NCI-H82 treated with DMSO at 0.1 percent for 48 hours (cell line): ENCODE measurements around the gene PLCB1.

Experiments used
- DNase-seq: peaks from one replicate; lab custom pipeline; 2025; ENCODE audit not compliant: unreplicated experiment; lab: John Stamatoyannopoulos, UW

The PLCB1 gene

DNA sequence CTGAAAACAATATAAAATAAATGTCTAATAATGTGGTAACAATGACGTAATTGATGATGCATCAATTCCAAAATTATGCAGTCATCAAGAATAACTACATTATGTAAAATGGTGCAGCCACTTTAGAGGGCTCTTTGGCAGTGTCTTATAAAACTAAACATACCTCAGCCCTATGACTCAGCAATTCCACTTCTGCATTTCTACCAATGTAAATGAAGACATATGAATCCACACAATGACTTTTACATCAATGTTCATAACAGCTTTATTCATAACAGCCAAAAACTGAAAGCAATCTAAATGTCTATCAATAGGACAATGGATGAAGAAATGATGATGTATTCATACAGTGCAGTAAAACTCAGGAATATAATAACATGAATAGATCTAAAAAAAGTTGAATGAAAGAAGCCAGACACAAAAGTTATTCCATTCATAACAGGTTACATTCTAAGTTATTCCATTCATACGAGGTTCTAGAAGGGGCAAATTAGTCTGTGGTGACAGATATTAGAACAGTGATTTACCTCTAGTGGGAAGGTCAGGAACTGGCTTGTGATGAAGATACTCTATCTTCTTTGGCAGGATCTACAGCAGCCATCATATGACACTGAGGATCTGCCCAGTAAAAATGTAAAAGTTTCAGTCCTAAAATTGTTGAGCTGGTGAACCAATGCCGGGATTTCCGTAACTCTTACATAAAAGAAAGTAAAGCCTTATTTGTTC is 396.1 kb downstream of the PLCB1 start:
- no peak for DNase-seq

DNA sequence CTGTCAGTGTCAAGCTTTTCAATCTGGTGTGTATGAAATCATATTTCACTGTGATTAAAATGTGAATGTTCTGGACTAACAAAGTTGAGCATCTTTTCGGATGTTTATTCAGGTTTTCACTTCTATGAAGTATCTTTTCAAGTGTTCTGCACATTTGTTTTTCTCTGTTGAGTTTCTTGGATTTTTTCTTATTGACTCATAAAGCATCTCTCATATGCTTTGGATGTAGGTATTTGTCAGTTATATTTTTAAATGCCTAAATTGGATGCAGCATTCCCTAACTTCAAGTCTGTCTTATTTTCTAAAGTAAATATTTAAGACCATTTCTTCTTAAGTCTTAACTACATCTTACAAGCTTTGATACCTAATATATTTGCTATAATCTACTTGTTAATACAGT is 398.0 kb downstream of the PLCB1 start:
- no peak for DNase-seq

- DNase-seq = no peak
Observed at GRCh38 chr20:8532169-8532568, 400.1 kb downstream of the PLCB1 start.

DNA sequence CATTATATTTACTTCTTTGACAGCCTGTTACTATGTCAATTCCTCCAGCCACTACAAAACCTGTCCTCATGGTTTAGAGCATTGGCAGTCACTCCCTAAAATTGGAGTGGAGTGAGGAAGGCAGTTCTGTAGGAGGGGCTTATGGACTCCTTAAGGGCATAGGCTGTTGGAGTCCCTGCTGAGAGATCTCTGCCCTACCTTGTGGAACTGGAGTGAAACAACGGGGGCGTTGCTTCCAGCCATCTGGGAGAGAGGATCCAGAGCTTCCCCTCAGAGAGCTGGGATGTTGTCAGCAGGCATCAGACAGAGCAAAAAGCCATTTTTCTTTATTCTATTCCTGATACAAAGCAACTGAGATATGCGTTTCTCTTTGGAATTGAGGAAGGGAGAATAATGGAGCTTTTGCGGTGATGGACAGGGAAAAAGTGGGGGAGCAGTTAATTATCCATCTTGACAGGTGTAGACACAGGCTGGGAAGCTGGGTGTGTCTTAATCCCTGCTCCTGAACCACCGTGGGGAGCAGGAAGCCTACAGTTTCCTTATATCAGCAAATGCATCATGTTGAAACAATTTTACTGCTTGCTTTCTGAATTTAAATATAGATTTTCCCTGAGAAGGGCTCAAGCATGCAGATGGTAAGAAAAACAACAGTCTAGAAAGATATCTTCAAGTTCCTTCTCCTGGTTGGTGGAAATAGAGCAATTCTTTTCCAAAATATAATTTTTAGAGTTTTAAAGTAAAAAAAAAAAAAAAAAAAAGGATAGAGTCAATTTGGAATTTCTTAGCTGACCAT is 402.5 kb downstream of the PLCB1 start:
- no peak for DNase-seq

DNA sequence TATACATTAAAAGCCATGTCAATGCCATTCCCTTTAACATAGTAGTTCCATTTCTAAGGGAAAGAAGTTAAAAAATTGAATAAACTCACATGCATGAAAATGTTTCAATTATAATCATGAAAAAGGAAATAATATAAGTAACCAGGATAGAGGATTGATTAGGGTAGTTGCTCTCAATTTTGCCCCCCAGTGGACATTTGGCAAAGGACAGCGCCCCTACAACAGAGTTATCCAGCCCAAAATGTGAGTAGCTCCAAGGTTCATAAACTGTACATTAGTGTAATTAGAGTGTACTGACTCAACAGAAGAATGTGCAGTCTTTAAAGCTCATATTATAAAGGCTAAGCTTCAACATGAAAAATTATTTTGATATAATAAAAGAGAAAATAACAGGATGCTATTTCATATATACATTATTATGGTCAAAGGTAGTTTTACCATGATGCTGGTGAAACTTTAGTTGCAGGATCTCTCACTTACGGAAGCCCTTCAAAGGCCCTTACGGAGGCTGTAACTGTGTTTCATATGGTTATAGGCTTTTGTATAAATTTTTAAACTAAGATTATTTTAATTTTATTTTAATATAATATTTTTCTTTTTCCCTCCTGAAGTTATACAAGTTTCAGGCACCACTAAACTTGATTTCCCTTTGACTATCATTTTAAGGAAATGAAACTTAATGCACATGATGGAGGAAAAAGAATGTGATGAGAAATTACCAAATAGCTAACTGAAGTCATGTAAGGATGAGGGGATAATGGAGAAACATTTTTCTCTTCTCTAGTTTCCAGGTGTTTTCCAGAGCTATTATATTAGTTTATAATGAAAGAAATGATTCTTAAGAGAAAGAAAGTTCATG is 403.6 kb downstream of the PLCB1 start:
- DNase-seq = no peak

DNA sequence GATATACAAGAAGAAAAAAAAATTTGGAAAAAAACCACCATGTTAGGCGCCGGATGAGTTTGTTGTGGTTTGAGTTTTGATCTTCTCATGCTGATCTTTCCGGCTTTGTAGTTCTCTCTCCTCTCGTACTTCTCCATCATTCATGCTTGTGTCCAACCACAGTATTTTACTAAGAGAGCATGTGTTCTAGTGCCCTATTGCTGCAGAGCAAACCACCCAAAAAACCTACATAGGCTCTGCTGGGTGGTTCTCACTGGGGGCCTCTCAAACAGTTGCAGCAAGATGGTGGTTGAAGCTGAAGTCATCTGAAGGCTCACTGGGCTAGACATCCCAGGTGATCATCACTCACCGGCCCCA is 404.2 kb downstream of the PLCB1 start:
- no peak for DNase-seq

DNA sequence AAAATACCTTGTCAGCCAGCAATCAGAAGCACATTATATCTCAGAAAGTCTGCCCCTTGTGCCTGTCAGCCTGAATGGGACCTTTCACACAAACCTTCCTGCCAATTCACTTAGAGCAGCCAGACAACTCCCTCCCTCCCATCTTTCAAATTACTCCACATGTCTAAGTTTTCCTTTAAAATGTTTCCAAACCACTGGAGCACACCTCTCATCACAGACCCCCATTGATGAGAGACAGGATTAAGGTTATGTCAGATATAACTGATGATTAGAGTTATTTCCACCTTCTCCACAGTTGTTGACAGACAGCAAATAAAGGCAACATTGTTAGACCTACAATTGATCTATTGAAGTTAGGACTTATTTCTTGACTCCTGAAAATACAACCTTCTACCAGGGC is 408.4 kb downstream of the PLCB1 start:
- DNase-seq = no peak

GRCh38 chr20:8542110-8542486 is 410.0 kb downstream of the PLCB1 start:
- DNase-seq = no peak

DNA sequence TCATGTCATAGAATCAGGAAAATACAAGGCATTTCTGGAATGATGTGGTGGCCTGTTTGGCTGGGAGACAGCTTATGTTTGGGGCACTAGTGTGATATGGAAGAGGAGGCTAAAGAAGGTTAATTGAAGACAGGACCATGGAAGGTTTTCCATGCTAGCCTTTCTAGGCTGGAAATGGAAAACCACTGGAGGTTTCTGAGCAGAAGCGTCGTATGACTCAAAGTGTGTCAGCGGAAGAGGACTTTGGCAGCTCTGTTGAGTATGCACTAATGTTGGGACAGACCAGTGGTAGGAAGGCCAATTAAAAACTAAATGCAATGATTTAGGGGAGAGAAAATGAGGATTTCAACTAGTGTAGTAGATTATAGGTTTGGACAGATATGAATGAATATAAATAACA is 413.1 kb downstream of the PLCB1 start:
- no peak for DNase-seq

DNA sequence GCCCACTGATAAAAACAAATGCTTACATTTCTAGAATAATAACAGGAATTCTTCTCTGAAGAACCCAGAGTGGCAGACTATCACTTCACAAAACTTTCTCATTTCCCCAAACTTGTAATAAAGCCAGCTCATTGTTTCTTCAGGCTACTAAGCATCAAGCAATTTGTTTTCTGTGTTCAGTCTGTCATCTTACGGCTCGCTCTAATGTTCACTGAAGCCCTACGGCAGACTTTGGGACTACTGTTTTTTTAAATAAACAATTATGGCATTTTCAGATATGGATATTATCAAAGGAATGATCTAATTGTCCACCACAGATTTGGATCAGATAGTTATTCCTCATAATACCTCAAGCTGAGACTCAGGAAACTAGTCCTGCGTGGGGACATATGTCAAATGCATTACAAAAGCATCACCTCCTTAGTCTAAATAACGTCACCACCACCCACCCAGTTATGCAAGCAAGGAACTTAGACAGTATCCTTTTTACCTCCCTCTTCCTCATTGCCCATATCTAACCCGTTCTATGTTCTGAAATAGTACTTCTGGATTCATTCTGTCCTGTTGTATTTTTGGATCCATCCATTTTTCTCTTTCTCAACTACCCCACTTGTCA is 415.1 kb downstream of the PLCB1 start:
- DNase-seq = no peak

GRCh38 chr20:8547968-8548588 is 416.0 kb downstream of the PLCB1 start:
- no peak for DNase-seq

DNA sequence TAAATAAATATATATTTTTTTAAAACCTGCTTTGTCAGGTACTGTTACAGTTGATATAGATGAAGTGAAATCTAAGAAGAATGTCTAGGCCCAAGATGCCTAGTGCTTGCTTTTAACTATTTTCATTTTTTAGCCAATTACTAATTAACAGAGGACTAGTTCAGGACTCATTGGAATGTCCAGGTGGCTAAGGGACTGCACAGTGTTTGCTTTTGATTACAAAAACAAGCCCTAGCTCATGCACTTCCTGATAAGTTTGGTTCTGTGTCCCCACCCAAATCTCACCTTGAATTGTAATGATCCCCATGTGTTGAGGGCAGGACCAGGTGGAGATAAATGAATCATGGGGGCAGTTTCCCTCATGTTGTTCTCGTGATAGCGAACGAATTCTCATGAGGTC is 417.1 kb downstream of the PLCB1 start:
- no peak for DNase-seq

- DNase-seq = no peak
Observed at GRCh38 chr20:8557711-8558110, 425.6 kb downstream of the PLCB1 start.

DNA sequence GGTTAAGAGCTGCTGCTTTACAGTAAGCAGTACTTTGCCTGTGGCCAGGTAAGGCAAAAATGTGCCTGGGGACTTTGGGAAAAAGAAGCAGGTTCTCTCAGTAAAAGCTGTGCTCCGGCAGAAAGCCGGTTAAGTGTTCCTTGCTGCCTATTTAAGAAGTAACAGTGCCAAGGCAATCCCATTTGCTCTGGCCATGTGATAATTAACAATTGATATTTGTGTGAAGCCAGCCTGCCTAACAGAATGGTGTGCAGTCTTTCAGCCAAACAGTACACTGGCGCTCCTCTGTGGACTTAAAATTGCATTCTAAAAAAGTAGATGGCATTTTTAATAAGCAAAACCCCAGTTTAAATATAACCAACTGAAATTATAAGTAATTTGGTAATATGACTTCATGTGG is 430.3 kb downstream of the PLCB1 start:
- DNase-seq = no peak

- no peak for DNase-seq
Observed at GRCh38 chr20:8568075-8568474, 436.0 kb downstream of the PLCB1 start.

DNA sequence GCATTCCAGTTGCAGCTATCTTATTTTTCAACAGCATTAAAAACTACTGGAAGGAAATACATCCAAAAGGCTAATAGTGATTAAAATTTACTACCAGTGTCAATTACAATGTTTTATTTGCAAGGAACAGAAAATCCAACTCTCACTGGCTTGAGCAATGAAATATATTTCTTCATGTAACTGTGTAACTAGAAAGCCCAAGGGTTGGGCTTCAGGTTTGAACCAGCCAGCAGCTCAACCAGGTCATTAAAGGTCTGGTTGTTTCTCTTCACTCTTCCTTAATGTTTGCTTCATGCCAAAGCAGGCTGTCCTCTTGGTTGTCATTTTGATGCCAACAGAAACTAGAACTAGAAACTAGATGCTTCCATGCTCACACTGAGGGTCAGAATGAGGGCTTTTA is 437.7 kb downstream of the PLCB1 start:
- DNase-seq = no peak

GRCh38 chr20:8571611-8572010 is 439.5 kb downstream of the PLCB1 start:
- DNase-seq = no peak

DNA sequence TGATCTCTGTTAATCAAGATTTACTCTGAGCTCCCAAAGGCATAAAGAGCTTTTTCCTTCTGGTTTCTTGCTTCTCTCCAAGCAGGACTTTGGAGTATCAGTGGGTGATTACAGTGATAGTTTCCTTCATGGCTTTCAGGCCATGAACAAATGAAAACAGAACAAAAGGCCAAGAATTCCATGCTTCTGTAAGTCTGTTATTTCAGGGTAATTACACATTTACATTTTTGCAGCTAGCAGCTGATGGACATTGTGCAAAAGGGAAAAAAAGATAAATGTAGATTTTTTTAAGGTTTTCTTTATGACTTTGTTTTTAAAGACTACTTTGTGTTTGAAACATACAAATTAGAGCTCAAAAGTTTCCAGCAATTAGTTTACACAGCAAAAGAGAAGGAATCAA is 441.6 kb downstream of the PLCB1 start:
- DNase-seq = no peak

DNA sequence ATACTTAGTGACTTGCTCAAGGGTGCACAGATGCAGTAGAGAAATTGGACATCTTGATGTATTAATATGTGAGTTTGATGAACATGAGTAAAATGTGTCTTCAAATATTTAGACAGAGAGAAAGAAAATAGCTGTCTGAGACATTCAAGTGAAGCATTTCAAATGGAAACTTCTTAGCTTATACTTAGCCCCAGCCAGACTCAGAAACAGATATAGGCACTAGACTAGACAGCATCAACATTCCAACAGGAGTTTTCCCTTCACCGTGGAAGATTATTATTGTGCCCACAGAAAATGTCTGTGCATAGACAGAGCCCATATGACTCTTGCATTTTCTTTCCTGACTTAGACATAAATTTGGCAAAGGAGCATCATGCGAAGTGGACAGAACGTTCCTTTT is 443.0 kb downstream of the PLCB1 start:
- no peak for DNase-seq

- no peak for DNase-seq
Observed at GRCh38 chr20:8578161-8578865, 446.2 kb downstream of the PLCB1 start.
